Mesendoderm (in vitro differentiated cells): ENCODE results near the gene HOXD11.

Experiments used
- DNase-seq: peaks from one replicate; pipeline ENCODE4 v3.0.0; 2013
- H2AK5ac ChIP-seq: 2 replicates; pipeline ENCODE4 v1.6.1; 2013; ENCODE audit warnings: low read length, inconsistent platforms
- H2BK120ac ChIP-seq: 2 replicates; pipeline ENCODE4 v1.6.1; 2013; ENCODE audit warnings: low read depth, mild to moderate bottlenecking, low read length, moderate library complexity, mixed read lengths
- H2BK15ac ChIP-seq: replicated peaks from 2 replicates; pipeline ENCODE4 v1.6.1; 2013; ENCODE audit warnings: low read depth, mild to moderate bottlenecking, moderate library complexity
- H2BK5ac ChIP-seq: 2 replicates; pipeline ENCODE4 v1.6.1; 2013; ENCODE audit warnings: low read length, inconsistent platforms
- H3K18ac ChIP-seq: 2 replicates; pipeline ENCODE4 v1.6.1; 2013; ENCODE audit warnings: mild to moderate bottlenecking, low read length, mixed read lengths
- H3K23ac ChIP-seq: one replicate; pipeline ENCODE4 v1.6.1; 2013; ENCODE audit warnings: low read length
- H3K27ac ChIP-seq: 2 replicates; pipeline ENCODE4 v1.5.1; 2013; ENCODE audit warnings: low read depth, mild to moderate bottlenecking, inconsistent platforms, low read length, moderate library complexity
- H3K27me3 ChIP-seq: 2 replicates; pipeline ENCODE4 v1.6.1; 2013; ENCODE audit warnings: low read length, control low read depth, mild to moderate bottlenecking, inconsistent platforms; ENCODE audit not compliant: insufficient read depth, poor library complexity
- H3K36me3 ChIP-seq: 2 replicates; pipeline ENCODE4 v1.6.1; 2013; ENCODE audit warnings: low read length, inconsistent platforms; ENCODE audit not compliant: control insufficient read depth, insufficient read depth
- H3K4ac ChIP-seq: one replicate; pipeline ENCODE4 v1.6.1; 2013; ENCODE audit warnings: low read depth, mild to moderate bottlenecking, low read length, moderate library complexity
- H3K4me1 ChIP-seq: 2 replicates; pipeline ENCODE4 v1.6.1; 2013; ENCODE audit warnings: low read depth, low read length, inconsistent platforms; ENCODE audit not compliant: control insufficient read depth
- H3K4me2 ChIP-seq: 2 replicates; pipeline ENCODE4 v1.6.1; 2013; ENCODE audit warnings: low read length
- H3K4me3 ChIP-seq: 2 replicates; pipeline ENCODE4 v1.5.1; 2013; ENCODE audit warnings: mild to moderate bottlenecking, low read length
- H3K56ac ChIP-seq: one replicate; pipeline ENCODE4 v1.6.1; 2013; ENCODE audit warnings: low read length
- H3K79me1 ChIP-seq: 2 replicates; pipeline ENCODE4 v1.6.1; 2013; ENCODE audit warnings: low read length, inconsistent platforms
- H3K79me2 ChIP-seq: 2 replicates; pipeline ENCODE4 v1.6.1; 2013; ENCODE audit warnings: mild to moderate bottlenecking, low read length; ENCODE audit not compliant: control insufficient read depth, insufficient read depth
- H3K9ac ChIP-seq: 2 replicates; pipeline ENCODE4 v1.6.1; 2013; ENCODE audit warnings: low read length, inconsistent platforms
- H4K5ac ChIP-seq: one replicate; pipeline ENCODE4 v1.6.1; 2013; ENCODE audit warnings: low read length
- H4K8ac ChIP-seq: one replicate; pipeline ENCODE4 v1.6.1; 2013; ENCODE audit warnings: low read depth, mild to moderate bottlenecking, control low read depth, low read length, moderate library complexity
- WGBS: extraction: QIAGEN DNeasy Blood & Tissue Kit; methylation state at CpG from one replicate; pipeline ENCODE4 v1.1.7; 2013; ENCODE audit warnings: low lambda C conversion rate, missing lambda C conversion rate; ENCODE audit not compliant: insufficient coverage; ENCODE audit errors: extremely low coverage; 5-methylcytosine and 5-hydroxymethylcytosine counted together

Gene HOXD11

GRCh38 chr2:176133389-176133788 is 26.3 kb downstream of the HOXD11 start:
- no peak overlapping the region for H3K27ac ChIP-seq
- DNase-seq: no peak
- no peaks in the 10 kb centered on the region for H3K79me1 ChIP-seq

GRCh38 chr2:176134035-176134434 is 27.0 kb downstream of the HOXD11 start:
- Histone ChIP-seq H3K27ac (no peak overlapping the region), H3K79me2 (no peaks in the 10 kb centered on the region), H4K8ac (no peak overlapping the region), H3K23ac (no peak overlapping the region), H3K36me3 (no peaks in the 10 kb centered on the region), H2AK5ac (no peak overlapping the region), H4K5ac (no peak overlapping the region), H2BK120ac (no peak overlapping the region), H3K4me3 (no peak overlapping the region), H3K4me2 (no peak overlapping the region), H3K56ac (no peak overlapping the region), H3K4me1 (no peaks in the 10 kb centered on the region), H3K9ac (no peak overlapping the region), H2BK5ac (no peak overlapping the region), H3K18ac (no peak overlapping the region), H3K79me1 (no peaks in the 10 kb centered on the region), H3K27me3 (peaks cover 92% of the 10 kb centered on the region), H2BK15ac (no peak overlapping the region), H3K4ac (no peak overlapping the region)
- no CpG with 5 or more reads among the region's 4 CpGs for WGBS
- no peak for DNase-seq

More at GRCh38 chr2:176133389-176133788, 26.3 kb downstream of the HOXD11 start:
- H4K8ac ChIP-seq: no peak overlapping the region
- no peak overlapping the region for H3K9ac ChIP-seq
- no peak overlapping the region for H3K56ac ChIP-seq
- H3K36me3 ChIP-seq: no peaks in the 10 kb centered on the region
- H2BK15ac ChIP-seq: no peak overlapping the region
- no peaks in the 10 kb centered on the region for H3K79me2 ChIP-seq
- H2AK5ac ChIP-seq: no peak overlapping the region
- H3K23ac ChIP-seq: no peak overlapping the region
- no peaks in the 10 kb centered on the region for H3K4me1 ChIP-seq
- no peak overlapping the region for H3K18ac ChIP-seq
- no peak overlapping the region for H4K5ac ChIP-seq
- H2BK5ac ChIP-seq: no peak overlapping the region
- H3K27me3 ChIP-seq: peaks cover 91% of the 10 kb centered on the region
- H3K4ac ChIP-seq: no peak overlapping the region
- no peak overlapping the region for H2BK120ac ChIP-seq
- H3K4me2 ChIP-seq: no peak overlapping the region
- no peak overlapping the region for H3K4me3 ChIP-seq

GRCh38 chr2:176135035-176135440 is 28.0 kb downstream of the HOXD11 start:
- H3K4me3 ChIP-seq: no peak overlapping the region
- H3K79me1 ChIP-seq: no peaks in the 10 kb centered on the region
- no peaks in the 10 kb centered on the region for H3K79me2 ChIP-seq
- H3K56ac ChIP-seq: no peak overlapping the region
- no peak overlapping the region for H3K27ac ChIP-seq
- no peak overlapping the region for H3K4me2 ChIP-seq
- no peak overlapping the region for H3K4ac ChIP-seq
- H2BK15ac ChIP-seq: no peak overlapping the region
- H4K5ac ChIP-seq: no peak overlapping the region
- no peak overlapping the region for H3K18ac ChIP-seq
- peaks cover 91% of the 10 kb centered on the region for H3K27me3 ChIP-seq
- no peak overlapping the region for H2AK5ac ChIP-seq
- H3K23ac ChIP-seq: no peak overlapping the region
- H3K36me3 ChIP-seq: no peaks in the 10 kb centered on the region
- H2BK5ac ChIP-seq: no peak overlapping the region
- H4K8ac ChIP-seq: no peak overlapping the region
- H2BK120ac ChIP-seq: no peak overlapping the region
- no peak overlapping the region for H3K9ac ChIP-seq
- H3K4me1 ChIP-seq: no peaks in the 10 kb centered on the region
- peak; percentile 27 for DNase-seq

GRCh38 chr2:176136374-176137251 is 29.5 kb downstream of the HOXD11 start:
- peak overlapping the region; percentile 14 for H3K4me3 ChIP-seq
- no peak overlapping the region for H3K27ac ChIP-seq
- no peaks in the 10 kb centered on the region for H3K4me1 ChIP-seq
- H2BK120ac ChIP-seq: no peak overlapping the region
- H3K79me2 ChIP-seq: no peaks in the 10 kb centered on the region
- no peak overlapping the region for H3K4ac ChIP-seq
- H3K18ac ChIP-seq: no peak overlapping the region
- peak overlapping the region; percentile 25 for H3K9ac ChIP-seq
- H3K27me3 ChIP-seq: peaks cover 82% of the 10 kb centered on the region
- no peak overlapping the region for H4K8ac ChIP-seq
- no peaks in the 10 kb centered on the region for H3K36me3 ChIP-seq
- H3K23ac ChIP-seq: no peak overlapping the region
- no peak overlapping the region for H4K5ac ChIP-seq
- H3K4me2 ChIP-seq: peak overlapping the region; percentile 44
- H2AK5ac ChIP-seq: no peak overlapping the region
- peak; percentile 46 for DNase-seq
- WGBS: no CpG with 5 or more reads among the region's 71 CpGs
- no peak overlapping the region for H2BK5ac ChIP-seq
- no peaks in the 10 kb centered on the region for H3K79me1 ChIP-seq
- H2BK15ac ChIP-seq: no peak overlapping the region
- peak overlapping the region; percentile 32 for H3K56ac ChIP-seq

GRCh38 chr2:176137252-176137580 is 30.1 kb downstream of the HOXD11 start:
- no CpG with 5 or more reads among the region's 2 CpGs for WGBS

GRCh38 chr2:176137906-176138305 is 30.8 kb downstream of the HOXD11 start:
- Histone ChIP-seq H3K79me1 (no peaks in the 10 kb centered on the region), H4K8ac (no peak overlapping the region), H3K9ac (no peak overlapping the region), H3K4ac (no peak overlapping the region), H2BK120ac (no peak overlapping the region), H3K4me1 (no peaks in the 10 kb centered on the region), H4K5ac (no peak overlapping the region), H2BK15ac (no peak overlapping the region), H3K27me3 (peaks cover 83% of the 10 kb centered on the region), H3K27ac (no peak overlapping the region), H3K4me2 (no peak overlapping the region), H3K23ac (no peak overlapping the region), H2BK5ac (no peak overlapping the region), H2AK5ac (no peak overlapping the region), H3K36me3 (no peaks in the 10 kb centered on the region), H3K56ac (no peak overlapping the region), H3K4me3 (no peak overlapping the region), H3K79me2 (no peaks in the 10 kb centered on the region), H3K18ac (no peak overlapping the region)
- WGBS: no CpG with 5 or more reads among the region's 8 CpGs
- no peak for DNase-seq

More at GRCh38 chr2:176137252-176137580, 30.1 kb downstream of the HOXD11 start:
- no peaks in the 10 kb centered on the region for H3K79me2 ChIP-seq
- H2BK5ac ChIP-seq: no peak overlapping the region
- H3K18ac ChIP-seq: no peak overlapping the region
- H2AK5ac ChIP-seq: no peak overlapping the region
- no peak overlapping the region for H4K8ac ChIP-seq
- H3K4me2 ChIP-seq: no peak overlapping the region
- no peak for DNase-seq
- no peak overlapping the region for H2BK15ac ChIP-seq
- no peaks in the 10 kb centered on the region for H3K79me1 ChIP-seq
- no peak overlapping the region for H2BK120ac ChIP-seq
- H3K4ac ChIP-seq: no peak overlapping the region
- H3K56ac ChIP-seq: no peak overlapping the region
- H3K27ac ChIP-seq: no peak overlapping the region
- H3K27me3 ChIP-seq: peaks cover 83% of the 10 kb centered on the region
- H3K23ac ChIP-seq: no peak overlapping the region
- H3K4me3 ChIP-seq: no peak overlapping the region
- H3K9ac ChIP-seq: no peak overlapping the region
- H4K5ac ChIP-seq: no peak overlapping the region
- no peaks in the 10 kb centered on the region for H3K36me3 ChIP-seq
- H3K4me1 ChIP-seq: no peaks in the 10 kb centered on the region
